ENCODE results near the gene MYO5A.

GRCh38 chr15:52506549-52506948 is 22.1 kb downstream of the MYO5A start:
- no peak for TF ChIP-seq CTCF (IDR thresholded peaks at IDR 0.05)
- no peak for TF ChIP-seq POLR2A (IDR thresholded peaks at IDR 0.05)
